K562 (cell line): ENCODE results near the gene PCID2. TPM values are rescaled to one million over a fixed set of nuclear protein-coding genes. Genes with fewer than 3 reads are reported as not detected.

Experiments
- ATAC-seq: fragments of 200-7000 bp; cut with Tn5 transposase; 3 replicates; pipeline ENCODE4 v1.9.1; 2020; ENCODE audit warnings: moderate library complexity
- BruUV-seq: library from RNA; stranded (reverse); fragments of 400-500 nt; replicated peaks from 2 replicates; lab custom pipeline; 2021; lab: Mats Ljungman, UMichigan
- CTCF ChIA-PET: fragments of 300-600 bp; formaldehyde crosslinking; extraction: SDS; loops from one replicate; lab custom pipeline; 2021; ENCODE audit warnings: low intra/inter-chr PET ratio; lab: Yijun Ruan, JAX
- POLR2A ChIA-PET: fragments of 300-600, 350-650 bp; sonication (Branson Sonifier 250); formaldehyde crosslinking; extraction: SDS; loops from one replicate; lab custom pipeline; 2021; ENCODE audit warnings: antibody characterized with exemption, inconsistent platforms; lab: Yijun Ruan, JAX
- DNase-seq, 4 experiments: peaks; one replicate each; pipeline versions ENCODE4 v3.0.0 to v3.0.0-alpha.2; 2011 to 2018; ENCODE audit warnings: low spot score in 3 of 4, mixed read lengths in 3 of 4; ENCODE audit errors: extremely low read depth in 1 of 4
- FAIRE-seq: peaks from 2 replicates; lab custom pipeline; 2011; peaks lifted over from hg19 to GRCh38; lab: Jason Lieb, UNC
- H2AFZ ChIP-seq: 2 replicates; pipeline ENCODE4 v1.6.0; 2011; ENCODE audit warnings: low read depth, low read length, control low read depth, inconsistent platforms
- H3K27ac ChIP-seq: fragments of 200-600 bp; 3 replicates; pipeline ENCODE4 v1.8.0; 2011; ENCODE audit warnings: low read depth, mild to moderate bottlenecking, control low read depth, inconsistent platforms, low read length, moderate library complexity, mixed read lengths; ENCODE audit errors: extremely low read depth
- H3K27me3 ChIP-seq, 2 experiments: fragments of 300-600 bp in 1 of 2; 2 replicates in 1 of 2; 3 replicates in 1 of 2; pipeline versions ENCODE4 v1.6.0 to v1.8.0; 2011; ENCODE audit warnings: inconsistent platforms in 2 of 2, low read length in 2 of 2, mild to moderate bottlenecking in 1 of 2, mixed read lengths in 1 of 2, moderate library complexity in 1 of 2; ENCODE audit not compliant: control insufficient read depth in 2 of 2, insufficient read depth in 2 of 2
- H3K36me3 ChIP-seq: fragments of 300-600 bp; 3 replicates; pipeline ENCODE4 v1.8.0; 2011; ENCODE audit warnings: mild to moderate bottlenecking, low read length, inconsistent platforms; ENCODE audit not compliant: control insufficient read depth, insufficient read depth
- H3K4me1 ChIP-seq, 2 experiments: fragments of 200-600 bp in 1 of 2; replicated peaks in 1 of 2; 2 replicates in 1 of 2; 3 replicates in 1 of 2; pipeline versions ENCODE4 v1.5.1 to v1.8.0; 2011; ENCODE audit warnings: inconsistent platforms in 2 of 2, low read length in 2 of 2, mild to moderate bottlenecking in 1 of 2, mixed read lengths in 1 of 2, moderate library complexity in 1 of 2; ENCODE audit not compliant: control insufficient read depth in 2 of 2, insufficient read depth in 2 of 2
- H3K4me2 ChIP-seq: 2 replicates; pipeline ENCODE4 v1.6.1; 2011; ENCODE audit warnings: low read length, control low read depth, inconsistent platforms, mixed read lengths; ENCODE audit not compliant: insufficient read depth
- H3K4me3 ChIP-seq: fragments of 200-600 bp; sonication (generic), shearing (Covaris generic); 2 replicates; pipeline ENCODE4 v1.5.1; 2016; ENCODE audit warnings: control low read depth, inconsistent platforms
- H3K79me2 ChIP-seq: fragments of 200-600 bp; 3 replicates; pipeline ENCODE4 v1.8.0; 2011; ENCODE audit warnings: low read length, inconsistent platforms; ENCODE audit not compliant: control insufficient read depth, insufficient read depth
- H3K9ac ChIP-seq, 2 experiments: 2 replicates each; pipeline versions ENCODE4 v1.6.0 to v1.6.1; 2011; ENCODE audit warnings: low read depth in 2 of 2, low read length in 2 of 2, control low read depth in 1 of 2, inconsistent platforms in 1 of 2, mild to moderate bottlenecking in 1 of 2, mixed read lengths in 1 of 2; ENCODE audit not compliant: insufficient read depth in 1 of 2
- H3K9me1 ChIP-seq: one replicate; pipeline ENCODE4 v1.6.0; 2011; ENCODE audit warnings: inconsistent platforms, mild to moderate bottlenecking, low read length, moderate library complexity; ENCODE audit not compliant: control insufficient read depth, insufficient read depth
- H3K9me3 ChIP-seq: replicated peaks from 2 replicates; pipeline ENCODE4 v1.5.1; 2011; ENCODE audit warnings: low read depth, low read length, inconsistent platforms; ENCODE audit not compliant: control insufficient read depth, insufficient read depth
- H4K20me1 ChIP-seq: replicated peaks from 2 replicates; pipeline ENCODE4 v1.6.1; 2011; ENCODE audit warnings: low read length, inconsistent platforms, mixed read lengths; ENCODE audit not compliant: control insufficient read depth, insufficient read depth
- BRF2 ChIP-seq: IDR thresholded peaks from 3 replicates; pipeline ENCODE4 v1.6.1; 2011; ENCODE audit warnings: borderline replicate concordance, mild to moderate bottlenecking; ENCODE audit not compliant: insufficient read length, insufficient read depth
- CREB3 ChIP-seq: fragments of 450-650 bp; conservative IDR thresholded peaks from 2 replicates; pipeline ENCODE4 v1.6.1; 2016; ENCODE audit warnings: missing genetic modification characterization, low read depth, mild to moderate bottlenecking, missing compliant biosample characterization, moderate library complexity
- HDAC8 ChIP-seq: fragments of 450-650 bp; IDR thresholded peaks from 2 replicates; pipeline ENCODE4 v1.6.1; 2016; ENCODE audit warnings: mild to moderate bottlenecking, missing genetic modification characterization, moderate library complexity, missing compliant biosample characterization
- JUND ChIP-seq, 2 experiments: IDR thresholded peaks; 2 replicates in 1 of 2; 3 replicates in 1 of 2; pipeline ENCODE4 v1.6.1; 2011; ENCODE audit warnings: borderline replicate concordance in 2 of 2, low read depth in 2 of 2, low read length in 2 of 2, improper control_type of control experiment in 1 of 2, missing biosample characterization in 1 of 2, missing genetic modification characterization in 1 of 2, missing genetic modification reagents in 1 of 2
- KHSRP ChIP-seq: fragments of 450-650 bp; IDR thresholded peaks from 2 replicates; pipeline ENCODE4 v1.6.1; 2017
- NR1H2 ChIP-seq: sonication (generic); formaldehyde crosslinking; IDR thresholded peaks from 2 replicates; pipeline ENCODE4 v1.4.0; 2020; ENCODE audit warnings: mild to moderate bottlenecking, missing genetic modification reagents
- PURB ChIP-seq: sonication (generic); formaldehyde crosslinking; IDR thresholded peaks from 2 replicates; pipeline ENCODE4 v1.9.0; 2021; ENCODE audit warnings: low read depth, mild to moderate bottlenecking, missing genetic modification reagents
- THRAP3 ChIP-seq: fragments of 450-650 bp; IDR thresholded peaks from 2 replicates; pipeline ENCODE4 v1.6.1; 2016; ENCODE audit warnings: mild to moderate bottlenecking, inconsistent platforms, borderline replicate concordance
- ZHX1 ChIP-seq: fragments of 150-350 bp; conservative IDR thresholded peaks from 2 replicates; pipeline ENCODE4 v1.6.1; 2014; ENCODE audit warnings: low read length
- ZNF274 ChIP-seq: IDR thresholded peaks from 2 replicates; pipeline ENCODE4 v1.6.1; 2011; ENCODE audit warnings: low read depth, mild to moderate bottlenecking, low read length, moderate library complexity, borderline replicate concordance
- ZNF512 ChIP-seq: IDR thresholded peaks from 2 replicates; pipeline ENCODE4 v1.6.1; 2016; ENCODE audit warnings: missing genetic modification characterization, missing compliant biosample characterization
- WGBS: fragments of 100-300 bp; shearing (Covaris generic); methylation state at CpG from one replicate; pipeline ENCODE4 v1.1.6; 2016; ENCODE audit warnings: low coverage, mixed read lengths; ENCODE audit not compliant: insufficient coverage; ENCODE audit errors: missing lambda C conversion rate; 5-methylcytosine and 5-hydroxymethylcytosine counted together
- in situ Hi-C: fragments of 300-500 bp; cut with MboI; formaldehyde crosslinking; loops from 4 replicates; pipeline ENCODE4 v1.15.0; 2018; ENCODE audit warnings: inconsistent platforms, mixed read lengths
- intact Hi-C: fragments of 100-400 bp; cut with micrococcal nuclease; formaldehyde crosslinking; loops from 2 replicates; pipeline ENCODE4 v1.14.2; 2022
- polyA plus RNA-seq, 8 experiments: library from polyadenylated mRNA; depleted of rRNA in 4 of 8; stranded (reverse) in 5 of 8; unstranded in 3 of 8; fragments of >200 nt; fragmentation: Nextera tagmentation in 2 of 8; fragmentation: Illumina TruSeq in 1 of 8; extraction: Ambion mirVana in 2 of 8; extraction: Trizol in 1 of 8; gene quantifications; 2 replicates each; pipeline versions ENCODE4 v1.2.1 to v1.2.3, GENCODE V29; 2011 to 2014; ENCODE audit warnings: inconsistent platforms in 1 of 8, missing spikeins in 1 of 8
- total RNA-seq, 7 experiments: library from RNA; depleted of rRNA in 6 of 7; stranded (reverse); fragments of >200 nt in 6 of 7; fragmentation: Illumina TruSeq in 2 of 7; extraction: Trizol in 2 of 7; gene quantifications; 2 replicates each; pipeline versions ENCODE4 v1.2.1 to v1.2.3, GENCODE V29; 2011 to 2021; ENCODE audit warnings: low replicate concordance in 1 of 7

Gene PCID2
- total and polyA plus RNA-seq, 9 of the 15 experiments (the other 6 are each of a cell fraction or from before 2014, with no cell fraction given), result 39.6 to 117 (median 59.6) TPM

- in situ Hi-C loops, result no loop called here
- ChIA-PET CTCF (no interaction called here), POLR2A (interaction anchor here (0.6 kb wide), 1 partner anchor 31 kb away, joined by 3 read pairs; no protein-coding TSS in a partner anchor)
- no peaks in the 10 kb centered on the region for H3K9me3 ChIP-seq
- H3K4me3 ChIP-seq, result no peak overlapping the region
- DNase-seq, result no peak
- no peak for ATAC-seq
- BruUV-seq, result no TSS peak
- no peak overlapping the region for H2AFZ ChIP-seq
- peaks cover 76% of the 10 kb centered on the region; the same call in 2 of the 3 replicates for H3K36me3 ChIP-seq
- WGBS, result 98% methylated on average over 11 of the region's 11 CpGs
- intact Hi-C loops, result no loop called here
- TF ChIP-seq CREB3 (no peak), ZHX1 (no peak), ZNF512 (tag) (no peak), KHSRP (no peak), HDAC8 (no peak), JUND (IDR thresholded peaks at IDR 0.05; ENCODE audit: borderline replicate concordance, low read depth, low read length) (no peak), JUND (tag; IDR thresholded peaks at IDR 0.05; ENCODE audit: borderline replicate concordance, low read depth, low read length) (no peak), BRF2 (no peak), THRAP3 (no peak), NR1H2 (CRISPR knock-in tag) (no peak), ZNF274 (no peak), PURB (CRISPR knock-in tag) (no peak)
- no peak overlapping the region for H3K27ac ChIP-seq
- no peaks in the 10 kb centered on the region for H3K4me1 ChIP-seq
- no peaks in the 10 kb centered on the region for H3K9me1 ChIP-seq
- H3K27me3 ChIP-seq, result no peaks in the 10 kb centered on the region
- no peak overlapping the region for H3K9ac ChIP-seq
- no peak overlapping the region for H3K4me2 ChIP-seq
- no peak for FAIRE-seq
- H3K79me2 ChIP-seq, result no peaks in the 10 kb centered on the region
- no peaks in the 10 kb centered on the region for H4K20me1 ChIP-seq
These were observed 24.6 kb upstream of the PCID2 start for GRCh38 chr13:113233101-113233500.
